ENCODE measurements around the gene MTMR3.

Gene MTMR3

DNA sequence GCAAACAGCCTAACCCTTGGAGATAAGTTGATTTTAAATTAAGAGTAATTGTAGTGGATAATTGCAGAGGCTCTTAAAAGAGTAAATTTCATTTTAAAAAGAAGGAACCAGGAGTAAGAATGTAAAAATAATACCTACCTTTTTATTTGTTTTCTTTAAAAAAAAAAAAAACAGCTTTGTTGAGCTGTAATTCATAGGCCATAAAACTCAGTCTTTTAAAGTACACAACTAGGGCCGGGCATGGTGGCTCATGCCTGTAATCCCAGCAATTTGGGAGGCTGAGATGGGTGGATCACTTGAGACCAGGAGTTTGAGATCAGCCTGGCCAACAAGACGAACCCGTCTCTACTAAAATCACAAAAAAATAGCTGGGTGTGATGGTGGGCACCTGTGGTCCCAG, 42.4 kb downstream of the MTMR3 start:
- no peaks in the 10 kb centered on the region for H3K27me3 Mint-ChIP-seq (ENCODE audit: low read depth)
- no peaks in the 10 kb centered on the region for H3K4me1 Mint-ChIP-seq
- peaks cover 25% of the 10 kb centered on the region for H3K36me3 Mint-ChIP-seq (ENCODE audit: low read depth)
- H3K9me3 Mint-ChIP-seq, result peaks cover 13% of the 10 kb centered on the region
- TF ChIP-seq, protein P1, sequence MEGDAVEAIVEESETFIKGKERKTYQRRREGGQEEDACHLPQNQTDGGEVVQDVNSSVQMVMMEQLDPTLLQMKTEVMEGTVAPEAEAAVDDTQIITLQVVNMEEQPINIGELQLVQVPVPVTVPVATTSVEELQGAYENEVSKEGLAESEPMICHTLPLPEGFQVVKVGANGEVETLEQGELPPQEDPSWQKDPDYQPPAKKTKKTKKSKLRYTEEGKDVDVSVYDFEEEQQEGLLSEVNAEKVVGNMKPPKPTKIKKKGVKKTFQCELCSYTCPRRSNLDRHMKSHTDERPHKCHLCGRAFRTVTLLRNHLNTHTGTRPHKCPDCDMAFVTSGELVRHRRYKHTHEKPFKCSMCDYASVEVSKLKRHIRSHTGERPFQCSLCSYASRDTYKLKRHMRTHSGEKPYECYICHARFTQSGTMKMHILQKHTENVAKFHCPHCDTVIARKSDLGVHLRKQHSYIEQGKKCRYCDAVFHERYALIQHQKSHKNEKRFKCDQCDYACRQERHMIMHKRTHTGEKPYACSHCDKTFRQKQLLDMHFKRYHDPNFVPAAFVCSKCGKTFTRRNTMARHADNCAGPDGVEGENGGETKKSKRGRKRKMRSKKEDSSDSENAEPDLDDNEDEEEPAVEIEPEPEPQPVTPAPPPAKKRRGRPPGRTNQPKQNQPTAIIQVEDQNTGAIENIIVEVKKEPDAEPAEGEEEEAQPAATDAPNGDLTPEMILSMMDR (IDR thresholded peaks at IDR 0.05; ENCODE audit: unreplicated experiment in 3 of 3), result no peak
- no peak overlapping the region for H3K4me3 Mint-ChIP-seq
- H3K27ac Mint-ChIP-seq, result no peak overlapping the region

DNA sequence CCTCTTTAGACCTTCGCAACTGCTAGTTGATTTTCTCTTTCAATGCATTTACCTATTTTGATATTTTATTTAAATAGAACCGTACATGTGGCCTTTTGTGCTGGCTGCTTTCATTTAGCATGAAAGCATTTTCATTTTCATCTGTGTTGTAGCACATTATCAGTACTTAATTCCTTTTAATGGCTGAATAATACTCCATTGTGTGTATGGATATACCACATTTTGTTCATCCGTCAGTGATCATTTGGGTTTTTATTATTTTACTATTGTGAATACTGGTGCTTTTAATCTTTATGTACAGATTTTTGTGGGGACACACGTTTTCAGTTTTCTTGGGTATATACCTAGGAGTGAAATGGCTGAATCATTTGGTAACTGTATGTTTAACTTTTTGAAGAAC, 43.1 kb downstream of the MTMR3 start:
- Mint-ChIP-seq H3K27me3 (ENCODE audit: low read depth) (no peaks in the 10 kb centered on the region), H3K4me1 (no peaks in the 10 kb centered on the region), H3K36me3 (ENCODE audit: low read depth) (peaks cover 22% of the 10 kb centered on the region), H3K9me3 (peaks cover 13% of the 10 kb centered on the region), H3K4me3 (no peak overlapping the region), H3K27ac (no peak overlapping the region)
- TF ChIP-seq, protein P1 (IDR thresholded peaks at IDR 0.05; ENCODE audit: unreplicated experiment in 3 of 3), result no peak

DNA sequence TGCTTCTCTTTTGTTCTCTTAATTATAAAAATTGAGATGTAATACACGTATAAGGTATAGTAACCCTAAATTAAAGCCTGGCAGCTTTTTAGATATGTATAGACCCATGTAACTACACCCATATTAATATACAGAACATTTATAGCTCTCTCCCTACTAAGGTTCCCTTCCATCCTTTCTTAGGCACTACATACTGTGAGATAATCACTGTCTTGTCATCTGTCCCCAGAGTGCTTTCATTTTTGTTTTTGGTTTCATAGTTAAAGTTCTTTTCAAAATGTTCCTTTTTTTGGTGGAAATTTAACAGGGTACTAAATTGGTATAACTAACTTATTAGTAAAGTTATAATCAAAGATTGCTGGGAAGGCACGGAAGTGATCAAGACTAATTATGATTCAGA, 49.2 kb downstream of the MTMR3 start:
- H3K4me1 Mint-ChIP-seq, result no peaks in the 10 kb centered on the region
- H3K27ac Mint-ChIP-seq, result no peak overlapping the region
- H3K36me3 Mint-ChIP-seq (ENCODE audit: low read depth), result no peaks in the 10 kb centered on the region
- H3K9me3 Mint-ChIP-seq, result no peaks in the 10 kb centered on the region
- H3K27me3 Mint-ChIP-seq (ENCODE audit: low read depth), result no peaks in the 10 kb centered on the region
- TF ChIP-seq, protein P1 (IDR thresholded peaks at IDR 0.05; ENCODE audit: unreplicated experiment in 3 of 3), result no peak
- H3K4me3 Mint-ChIP-seq, result no peak overlapping the region

DNA sequence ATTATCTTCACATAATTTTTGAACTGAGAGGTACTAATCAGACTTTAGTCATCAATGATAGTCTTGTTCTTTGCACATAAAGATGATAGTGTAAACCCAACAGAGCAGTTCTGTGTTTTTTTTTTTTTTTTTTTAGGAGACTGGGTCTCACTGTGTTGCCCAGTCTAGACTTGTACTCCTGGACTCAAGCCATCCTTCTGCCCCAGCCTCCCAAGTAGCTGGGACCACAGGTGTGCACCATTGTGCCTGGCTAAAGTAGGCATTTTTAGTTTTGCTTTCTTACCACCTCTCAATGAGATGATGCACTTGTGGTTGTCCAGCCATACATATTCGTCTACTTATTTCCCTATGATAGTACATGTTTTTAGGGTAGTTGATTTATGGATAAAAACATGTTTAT, 50.6 kb downstream of the MTMR3 start:
- Mint-ChIP-seq H3K27ac (no peak overlapping the region), H3K9me3 (no peaks in the 10 kb centered on the region), H3K36me3 (ENCODE audit: low read depth) (no peaks in the 10 kb centered on the region), H3K4me3 (no peak overlapping the region), H3K27me3 (ENCODE audit: low read depth) (no peaks in the 10 kb centered on the region), H3K4me1 (no peaks in the 10 kb centered on the region)
- TF ChIP-seq, protein P1 (IDR thresholded peaks at IDR 0.05; ENCODE audit: unreplicated experiment in 3 of 3), result no peak

DNA sequence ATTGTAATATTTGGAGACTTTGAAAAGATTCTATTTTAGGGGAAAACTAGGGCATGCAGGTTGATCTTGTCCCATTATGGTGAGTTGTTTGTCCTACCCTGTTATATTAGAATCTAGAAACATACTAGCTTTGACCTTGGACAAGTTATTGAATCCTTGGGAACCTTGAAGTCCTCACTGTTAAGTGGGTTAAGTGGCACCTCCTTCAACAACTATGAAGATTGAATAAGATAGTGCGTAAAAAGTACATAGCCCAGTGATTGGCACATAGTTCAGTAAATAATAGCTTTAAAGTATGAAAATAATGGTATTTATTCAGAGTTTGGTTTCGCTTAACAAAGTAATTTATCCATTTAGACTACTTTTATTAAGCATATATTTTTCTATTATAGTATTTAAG, 51.6 kb downstream of the MTMR3 start:
- TF ChIP-seq, protein P1 (IDR thresholded peaks at IDR 0.05; ENCODE audit: unreplicated experiment in 3 of 3), result no peak
- peaks cover 3% of the 10 kb centered on the region for H3K9me3 Mint-ChIP-seq
- H3K4me3 Mint-ChIP-seq, result no peak overlapping the region
- H3K4me1 Mint-ChIP-seq, result no peaks in the 10 kb centered on the region
- H3K27ac Mint-ChIP-seq, result no peak overlapping the region
- H3K27me3 Mint-ChIP-seq (ENCODE audit: low read depth), result no peaks in the 10 kb centered on the region
- peaks cover 4% of the 10 kb centered on the region for H3K36me3 Mint-ChIP-seq (ENCODE audit: low read depth)

DNA sequence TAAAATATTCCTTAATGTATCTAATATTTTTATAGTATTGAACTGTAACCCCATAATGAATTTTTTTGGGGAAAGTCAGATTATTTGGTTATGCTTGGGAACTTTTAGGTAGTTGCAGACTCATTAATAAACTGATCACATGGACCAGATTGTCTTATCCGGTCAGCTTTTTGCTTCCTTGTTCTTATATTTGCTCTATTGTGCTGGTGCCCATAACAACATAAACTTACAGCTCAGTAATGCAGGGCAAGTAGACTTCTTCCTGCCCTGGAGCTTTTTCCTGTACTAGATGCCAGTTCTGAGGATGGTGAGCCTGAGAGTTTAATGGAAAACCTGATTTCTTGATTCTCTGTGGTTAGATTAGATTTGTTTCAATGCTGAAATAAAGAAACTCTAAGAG, 53.2 kb downstream of the MTMR3 start:
- H3K27ac Mint-ChIP-seq, result no peak overlapping the region
- H3K4me1 Mint-ChIP-seq, result no peaks in the 10 kb centered on the region
- TF ChIP-seq, protein P1 (IDR thresholded peaks at IDR 0.05; ENCODE audit: unreplicated experiment in 3 of 3), result no peak
- no peaks in the 10 kb centered on the region for H3K27me3 Mint-ChIP-seq (ENCODE audit: low read depth)
- H3K36me3 Mint-ChIP-seq (ENCODE audit: low read depth), result peaks cover 18% of the 10 kb centered on the region
- H3K9me3 Mint-ChIP-seq, result peaks cover 5% of the 10 kb centered on the region
- no peak overlapping the region for H3K4me3 Mint-ChIP-seq
